Peyer's patch (tissue), 4 donors: Measurements from ENCODE around the gene CRCP. TPM values are rescaled to one million over a fixed set of nuclear protein-coding genes. Genes with fewer than 3 reads are reported as not detected.
A peak's percentile ranks its signal among the peaks of the same experiment; 100 is the strongest.

ENCODE experiments used
- DNase-seq, 3 donors: peaks; one replicate each; pipeline ENCODE4 v3.0.0-alpha.2; 2017 to 2019
- H3K27ac ChIP-seq, 4 donors: fragments of 200-600 bp; sonication (generic); one replicate each; pipeline ENCODE4 v1.5.1; 2016 to 2019
- H3K27me3 ChIP-seq, 2 donors: fragments of 200-600 bp; sonication (generic); one replicate each; pipeline ENCODE4 v1.5.1; 2019
- H3K36me3 ChIP-seq, 3 donors: fragments of 200-600 bp; sonication (generic); one replicate each; pipeline ENCODE4 v1.5.1; 2016 to 2019
- H3K4me1 ChIP-seq, 4 donors: fragments of 200-600 bp; sonication (generic); one replicate each; pipeline ENCODE4 v1.5.1; 2016 to 2019
- H3K4me3 ChIP-seq, 4 donors: fragments of 200-600 bp; sonication (generic); 1 replicate in 3 of 4; 2 replicates in 1 of 4; pipeline ENCODE4 v1.5.1; 2016 to 2019; ENCODE audit warnings: mild to moderate bottlenecking in 1 of 4
- H3K9me3 ChIP-seq, 4 donors: fragments of 200-600 bp; sonication (generic); one replicate each; pipeline ENCODE4 v1.5.1; 2016 to 2019; ENCODE audit warnings: mild to moderate bottlenecking in 1 of 4
- POLR2A ChIP-seq, 2 donors: fragments of 450-650 bp; IDR thresholded peaks; one replicate each; pipeline ENCODE4 v1.5.1; 2017; ENCODE audit warnings: antibody characterized with exemption in 2 of 2, mild to moderate bottlenecking in 2 of 2, moderate library complexity in 2 of 2
- total RNA-seq, 4 donors: library from RNA; depleted of rRNA; stranded (reverse); fragments of >200 nt; gene quantifications; one replicate each; pipeline ENCODE4 v1.1.0, GENCODE V29; 2016
- TF ChIP-seq, protein P1 (sequence below), 6 experiments: fragments of 450-650 bp in 4 of 6; fragments of 200-600 bp in 2 of 6; sonication (generic) in 1 of 6; IDR thresholded peaks; one replicate each; pipeline ENCODE4 v1.5.1; 2017 to 2019; ENCODE audit warnings: antibody characterized with exemption in 6 of 6, mild to moderate bottlenecking in 3 of 6, moderate library complexity in 1 of 6

Gene CRCP
- total RNA-seq, 4 donors from 2014 or later: 24.7 to 67.7 (median 42.2) TPM

DNA sequence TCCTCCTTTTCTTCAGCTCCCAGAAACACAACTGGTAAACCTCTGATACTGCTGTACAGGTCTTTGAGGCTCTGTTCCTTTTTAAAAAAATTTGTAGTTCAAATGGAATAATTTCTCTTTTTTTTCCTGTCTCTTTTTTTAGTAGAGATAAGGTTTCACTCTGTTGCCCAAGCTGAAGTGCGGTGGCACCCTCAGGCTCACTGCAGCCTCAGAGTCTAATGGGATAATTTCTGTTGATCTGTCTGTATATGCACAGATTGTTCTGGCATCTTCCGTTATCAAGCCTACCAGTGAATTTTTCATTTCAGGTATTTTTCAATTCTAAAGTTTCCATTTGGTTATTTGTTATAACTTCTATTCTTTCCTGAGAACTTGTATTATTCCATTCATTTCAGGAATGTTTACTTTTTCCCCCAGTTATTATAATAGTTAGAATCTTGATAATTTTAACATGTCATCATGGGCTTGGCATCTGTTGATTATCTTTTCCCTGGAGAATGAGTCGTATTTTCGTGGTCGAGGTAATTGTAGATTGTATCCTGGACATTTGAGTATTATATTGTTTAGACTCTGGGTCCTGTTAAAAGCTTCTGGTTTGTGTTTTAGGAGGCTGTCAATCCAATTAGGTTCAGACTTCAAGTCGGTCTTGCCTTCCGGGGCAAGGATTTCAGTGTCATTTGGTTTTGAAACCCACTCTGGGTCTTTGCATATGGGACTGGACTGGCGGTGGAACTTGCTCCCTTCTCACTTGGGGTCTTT lies 24.5 kb downstream of the CRCP start:
- no peak for DNase-seq
- H3K4me1 ChIP-seq: no peaks in the 10 kb centered on the region
- H3K4me3 ChIP-seq: no peak overlapping the region
- no peaks in the 10 kb centered on the region for H3K9me3 ChIP-seq
- TF ChIP-seq, protein P1, sequence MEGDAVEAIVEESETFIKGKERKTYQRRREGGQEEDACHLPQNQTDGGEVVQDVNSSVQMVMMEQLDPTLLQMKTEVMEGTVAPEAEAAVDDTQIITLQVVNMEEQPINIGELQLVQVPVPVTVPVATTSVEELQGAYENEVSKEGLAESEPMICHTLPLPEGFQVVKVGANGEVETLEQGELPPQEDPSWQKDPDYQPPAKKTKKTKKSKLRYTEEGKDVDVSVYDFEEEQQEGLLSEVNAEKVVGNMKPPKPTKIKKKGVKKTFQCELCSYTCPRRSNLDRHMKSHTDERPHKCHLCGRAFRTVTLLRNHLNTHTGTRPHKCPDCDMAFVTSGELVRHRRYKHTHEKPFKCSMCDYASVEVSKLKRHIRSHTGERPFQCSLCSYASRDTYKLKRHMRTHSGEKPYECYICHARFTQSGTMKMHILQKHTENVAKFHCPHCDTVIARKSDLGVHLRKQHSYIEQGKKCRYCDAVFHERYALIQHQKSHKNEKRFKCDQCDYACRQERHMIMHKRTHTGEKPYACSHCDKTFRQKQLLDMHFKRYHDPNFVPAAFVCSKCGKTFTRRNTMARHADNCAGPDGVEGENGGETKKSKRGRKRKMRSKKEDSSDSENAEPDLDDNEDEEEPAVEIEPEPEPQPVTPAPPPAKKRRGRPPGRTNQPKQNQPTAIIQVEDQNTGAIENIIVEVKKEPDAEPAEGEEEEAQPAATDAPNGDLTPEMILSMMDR (IDR thresholded peaks at IDR 0.05): no peak
- no peak for TF ChIP-seq POLR2A (IDR thresholded peaks at IDR 0.05)
- H3K27ac ChIP-seq: no peak overlapping the region
- H3K36me3 ChIP-seq: peaks cover 0 to 57% (median 0%) of the 10 kb centered on the region in 3 donors
- no peaks in the 10 kb centered on the region for H3K27me3 ChIP-seq

DNA sequence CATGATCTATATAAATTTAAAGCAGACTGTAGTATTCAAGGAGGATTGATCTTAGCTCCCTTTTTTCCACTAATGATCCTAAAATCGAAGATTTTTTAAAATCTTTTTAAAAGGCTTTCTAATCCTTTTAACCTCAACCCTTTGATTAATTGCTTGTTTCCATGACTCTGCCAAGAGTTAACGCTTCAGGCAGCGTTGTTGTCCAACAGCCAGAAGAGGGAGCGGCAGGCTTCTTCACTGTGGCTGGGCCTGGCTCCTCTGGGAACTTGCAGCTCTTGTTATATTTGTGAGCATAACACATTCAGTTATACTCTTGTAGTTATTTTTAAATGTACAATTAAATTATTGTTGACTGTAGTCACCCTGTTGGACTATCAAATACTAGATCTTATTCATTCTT lies 26.3 kb downstream of the CRCP start:
- TF ChIP-seq, protein P1 (IDR thresholded peaks at IDR 0.05): peak in 5 of 6 experiments; percentile 5 to 23 (median 15)
- TF ChIP-seq POLR2A (IDR thresholded peaks at IDR 0.05): no peak
- DNase-seq: peak in 1 of 3 donors; percentile 59
- Histone ChIP-seq H3K4me1 (no peaks in the 10 kb centered on the region), H3K4me3 (no peak overlapping the region), H3K36me3 (peaks cover 0 to 57% (median 0%) of the 10 kb centered on the region in 3 donors), H3K27ac (no peak overlapping the region), H3K27me3 (no peaks in the 10 kb centered on the region), H3K9me3 (no peaks in the 10 kb centered on the region)

DNA sequence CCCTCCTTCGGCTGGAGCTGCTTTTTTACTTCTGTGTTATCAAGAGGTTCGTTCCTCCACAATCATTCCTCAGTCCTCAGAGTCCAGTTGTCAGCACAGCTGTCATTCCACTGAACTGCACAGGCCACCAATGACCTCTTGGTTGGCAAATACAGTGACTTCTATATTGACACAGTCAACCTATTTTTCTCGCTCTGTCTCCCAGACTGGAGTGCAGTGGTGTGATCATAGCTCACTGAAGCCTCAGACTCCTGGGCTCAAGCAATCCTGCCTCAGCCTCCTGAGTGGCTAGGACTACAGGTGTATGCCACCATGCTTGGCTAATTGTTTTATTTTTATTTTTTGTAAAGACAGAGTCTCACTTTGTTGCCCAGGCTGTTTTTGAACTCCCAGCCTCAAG lies 27.7 kb downstream of the CRCP start:
- Histone ChIP-seq H3K36me3 (peaks cover 0 to 62% (median 0%) of the 10 kb centered on the region in 3 donors), H3K4me3 (no peak overlapping the region), H3K9me3 (no peaks in the 10 kb centered on the region), H3K4me1 (no peaks in the 10 kb centered on the region), H3K27ac (no peak overlapping the region), H3K27me3 (no peaks in the 10 kb centered on the region)
- TF ChIP-seq, protein P1 (IDR thresholded peaks at IDR 0.05): no peak
- no peak for TF ChIP-seq POLR2A (IDR thresholded peaks at IDR 0.05)
- DNase-seq: no peak

DNA sequence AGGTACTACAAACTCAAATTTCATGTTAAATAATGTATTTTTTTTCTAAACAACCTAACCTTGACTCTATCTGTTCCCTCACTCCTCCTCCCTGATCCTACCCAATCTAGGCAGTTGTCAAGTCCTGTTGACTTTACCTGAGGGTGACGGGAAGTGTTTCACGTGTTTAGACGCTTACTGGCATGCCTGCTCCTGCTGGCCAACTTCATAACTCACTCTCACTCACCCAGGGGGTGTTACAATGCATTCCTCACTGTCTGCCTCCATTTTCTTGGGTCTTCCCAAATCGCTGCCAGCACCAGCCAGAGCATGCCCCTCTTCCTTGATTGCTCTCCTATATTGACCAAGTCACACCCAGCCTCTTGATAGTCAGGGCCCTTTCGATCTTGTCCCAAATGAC lies 28.3 kb downstream of the CRCP start:
- H3K27ac ChIP-seq: no peak overlapping the region
- TF ChIP-seq, protein P1 (IDR thresholded peaks at IDR 0.05): no peak
- no peak for TF ChIP-seq POLR2A (IDR thresholded peaks at IDR 0.05)
- H3K4me1 ChIP-seq: no peaks in the 10 kb centered on the region
- no peaks in the 10 kb centered on the region for H3K27me3 ChIP-seq
- H3K4me3 ChIP-seq: no peak overlapping the region
- H3K9me3 ChIP-seq: no peaks in the 10 kb centered on the region
- DNase-seq: no peak
- peaks cover 0 to 60% (median 0%) of the 10 kb centered on the region in 3 donors for H3K36me3 ChIP-seq

DNA sequence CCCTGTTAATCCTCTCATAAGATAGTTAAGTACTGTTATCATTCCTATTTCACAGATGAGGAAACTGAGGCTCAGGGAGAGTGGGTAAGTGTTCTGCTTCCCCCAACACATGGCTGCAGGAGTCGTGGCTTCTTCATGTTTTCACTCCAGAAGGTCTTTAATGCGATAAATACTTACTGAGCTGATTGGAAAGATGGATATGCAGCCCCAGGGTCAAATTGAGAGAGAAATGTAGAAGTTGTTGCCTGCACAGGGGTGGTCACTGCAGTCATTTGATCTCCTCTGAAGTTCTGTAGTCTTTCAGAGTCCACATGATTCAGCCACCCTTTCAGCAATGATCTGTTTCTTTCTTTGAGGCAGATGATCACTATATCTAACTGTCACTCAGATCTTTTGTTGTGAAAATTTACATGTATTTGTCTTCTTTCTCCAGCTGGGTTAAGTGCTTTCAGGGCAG lies 29.3 kb downstream of the CRCP start:
- Histone ChIP-seq H3K9me3 (no peaks in the 10 kb centered on the region), H3K27me3 (no peaks in the 10 kb centered on the region), H3K27ac (no peak overlapping the region), H3K36me3 (peaks cover 0 to 56% (median 0%) of the 10 kb centered on the region in 3 donors), H3K4me1 (peaks cover 0 to 2% (median 0%) of the 10 kb centered on the region in 4 donors), H3K4me3 (no peak overlapping the region)
- DNase-seq: no peak
- TF ChIP-seq POLR2A (IDR thresholded peaks at IDR 0.05): no peak
- TF ChIP-seq, protein P1 (IDR thresholded peaks at IDR 0.05): no peak
